Keratinocyte (primary cell): Measurements from ENCODE around the gene KIF22. TPM values are rescaled to one million over a fixed set of nuclear protein-coding genes. Genes with fewer than 3 reads are reported as not detected.

Experiments used
- DNase-seq: peaks from one replicate; pipeline ENCODE4 v3.0.0-alpha.2; 2011; ENCODE audit warnings: low read depth, missing footprints, low spot score
- FAIRE-seq: peaks from 2 replicates; lab custom pipeline; 2011; peaks lifted over from hg19 to GRCh38; lab: Jason Lieb, UNC
- H2AFZ ChIP-seq: 2 replicates; pipeline ENCODE4 v1.6.0; 2012; ENCODE audit warnings: low read length, control low read depth, inconsistent platforms; ENCODE audit not compliant: control insufficient read depth
- H3K27ac ChIP-seq: 2 replicates; pipeline ENCODE4 v1.5.1; 2011; ENCODE audit warnings: low read length; ENCODE audit not compliant: control insufficient read depth, insufficient read depth
- H3K27me3 ChIP-seq: 3 replicates; pipeline ENCODE4 v1.6.0; 2011; ENCODE audit warnings: low read length; ENCODE audit not compliant: control insufficient read depth, insufficient read depth; ENCODE audit errors: extremely low read depth
- H3K36me3 ChIP-seq, 2 experiments: 2 replicates in 1 of 2; 3 replicates in 1 of 2; pipeline ENCODE4 v1.5.1; 2011; ENCODE audit warnings: low read length in 2 of 2, mild to moderate bottlenecking in 1 of 2; ENCODE audit not compliant: control insufficient read depth in 2 of 2, insufficient read depth in 2 of 2; ENCODE audit errors: extremely low read depth in 1 of 2
- H3K4me1 ChIP-seq: 3 replicates; pipeline ENCODE4 v1.5.1; 2011; ENCODE audit warnings: low read length; ENCODE audit not compliant: control insufficient read depth, insufficient read depth; ENCODE audit errors: extremely low read depth
- H3K4me2 ChIP-seq: 3 replicates; pipeline ENCODE4 v1.6.0; 2011; ENCODE audit warnings: low read depth, low read length; ENCODE audit not compliant: control insufficient read depth, insufficient read depth; ENCODE audit errors: extremely low read depth
- H3K4me3 ChIP-seq, 3 experiments: fragments of 200-600 bp in 1 of 3; sonication (generic) in 1 of 3; 2 replicates in 2 of 3; 3 replicates in 1 of 3; pipeline ENCODE4 v1.5.1; 2011 to 2016; ENCODE audit warnings: low read length in 3 of 3, mild to moderate bottlenecking in 3 of 3, control low read depth in 2 of 3, inconsistent platforms in 1 of 3, low read depth in 1 of 3, mixed read lengths in 1 of 3, mixed run types in 1 of 3, moderate library complexity in 1 of 3; ENCODE audit not compliant: control insufficient read depth in 2 of 3, insufficient read depth in 2 of 3; ENCODE audit errors: extremely low read depth in 1 of 3
- H3K79me2 ChIP-seq: 2 replicates; pipeline ENCODE4 v1.6.0; 2012; ENCODE audit warnings: low read length; ENCODE audit not compliant: control insufficient read depth, insufficient read depth
- H3K9ac ChIP-seq: 3 replicates; pipeline ENCODE4 v1.6.0; 2011; ENCODE audit warnings: low read length; ENCODE audit not compliant: control insufficient read depth, insufficient read depth; ENCODE audit errors: extremely low read depth
- H3K9me1 ChIP-seq: 3 replicates; pipeline ENCODE4 v1.6.0; 2011; ENCODE audit warnings: low read length; ENCODE audit not compliant: control insufficient read depth, insufficient read depth; ENCODE audit errors: extremely low read depth
- H3K9me3 ChIP-seq: 2 replicates; pipeline ENCODE4 v1.5.1; 2012; ENCODE audit warnings: low read depth, low read length; ENCODE audit not compliant: control insufficient read depth
- H4K20me1 ChIP-seq: 3 replicates; pipeline ENCODE4 v1.6.0; 2011; ENCODE audit warnings: low read length; ENCODE audit not compliant: control insufficient read depth, insufficient read depth; ENCODE audit errors: extremely low read depth
- CTCF ChIP-seq, 3 experiments: IDR thresholded peaks in 1 of 3; conservative IDR thresholded peaks in 1 of 3; optimal IDR thresholded peaks in 1 of 3; 2 replicates in 2 of 3; 3 replicates in 1 of 3; pipeline versions ENCODE3 to v1.5.1; 2011; ENCODE audit warnings: low read length in 3 of 3, mild to moderate bottlenecking in 3 of 3, moderate library complexity in 2 of 3, control low read depth in 1 of 3, inconsistent platforms in 1 of 3; ENCODE audit not compliant: insufficient read depth in 2 of 3; ENCODE audit errors: extremely low read depth in 1 of 3
- EZH2 ChIP-seq: IDR thresholded peaks from one replicate; pipeline ENCODE4 v1.6.1; 2012; ENCODE audit warnings: inconsistent platforms, mild to moderate bottlenecking, low read length, moderate library complexity
- dilution Hi-C: fragments of 300-500 bp; cut with MboI; formaldehyde crosslinking; loops from one replicate; pipeline ENCODE4 v1.7.0; 2020; ENCODE audit warnings: low sequenced_read_pairs; ENCODE audit not compliant: extremely low pct_ligation_motif_present
- polyA plus RNA-seq, 5 experiments: library from polyadenylated mRNA; depleted of rRNA in 3 of 5; stranded (reverse) in 3 of 5; stranded (forward) in 1 of 5; unstranded in 1 of 5; fragments of >200 nt; gene quantifications; 1 replicate in 1 of 5; 2 replicates in 3 of 5; 3 replicates in 1 of 5; pipeline versions ENCODE4 v1.2.1 to v1.2.3, GENCODE V29; 2011 to 2012; ENCODE audit warnings: missing spikeins in 2 of 5, low read depth in 1 of 5, low replicate concordance in 1 of 5

KIF22 gene
- polyA plus RNA-seq, 1 donor (not counting 4 experiments of a cell fraction or from before 2014, with no cell fraction given): 43.7 TPM

- DNase-seq: no peak
Measured at GRCh38 chr16:29836623-29837022, 46.1 kb downstream of the KIF22 start.

GRCh38 chr16:29837841-29838240 lies 47.3 kb downstream of the KIF22 start:
- Histone ChIP-seq H3K36me3 (peaks cover 23 to 49% of the 10 kb centered on the region in 2 experiments), H3K9me1 (no peaks in the 10 kb centered on the region), H3K79me2 (no peaks in the 10 kb centered on the region), H3K4me2 (no peak overlapping the region), H2AFZ (no peak overlapping the region), H3K27me3 (no peaks in the 10 kb centered on the region), H3K9me3 (no peaks in the 10 kb centered on the region), H4K20me1 (no peaks in the 10 kb centered on the region), H3K4me1 (no peaks in the 10 kb centered on the region), H3K4me3 (no peak overlapping the region), H3K27ac (no peak overlapping the region), H3K9ac (no peak overlapping the region)
- dilution Hi-C loops: no loop called here
- no peak for TF ChIP-seq CTCF (optimal IDR thresholded peaks at IDR 0.05 in 1 of 3, IDR thresholded peaks at IDR 0.05 in 1 of 3, conservative IDR thresholded peaks at IDR 0.05 in 1 of 3; ENCODE audit: extremely low read depth in 1 of 3, insufficient read depth in 2 of 3, low read length in 3 of 3)
- no peak for TF ChIP-seq EZH2
- FAIRE-seq: no peak
- DNase-seq: no peak

More at GRCh38 chr16:29836623-29837022, 46.1 kb downstream of the KIF22 start:
- Histone ChIP-seq H3K27me3 (no peaks in the 10 kb centered on the region), H3K9me1 (no peaks in the 10 kb centered on the region), H3K4me3 (no peak overlapping the region), H3K4me1 (no peaks in the 10 kb centered on the region), H3K79me2 (no peaks in the 10 kb centered on the region), H4K20me1 (no peaks in the 10 kb centered on the region), H3K4me2 (no peak overlapping the region), H3K27ac (no peak overlapping the region), H2AFZ (no peak overlapping the region), H3K36me3 (peaks cover 23 to 45% of the 10 kb centered on the region in 2 experiments), H3K9ac (no peak overlapping the region), H3K9me3 (no peaks in the 10 kb centered on the region)
- dilution Hi-C loops: no loop called here
- FAIRE-seq: no peak
- TF ChIP-seq CTCF (optimal IDR thresholded peaks at IDR 0.05 in 1 of 3, IDR thresholded peaks at IDR 0.05 in 1 of 3, conservative IDR thresholded peaks at IDR 0.05 in 1 of 3; ENCODE audit: extremely low read depth in 1 of 3, insufficient read depth in 2 of 3, low read length in 3 of 3) (no peak), EZH2 (no peak)
